HuH-7 (cell line): Measurements from ENCODE around the gene STAG1.
"Not testable (repeated sequence)": the region's sequence is repeated elsewhere in the genome, so short reads cannot be mapped to it uniquely, and the experiment has no call there.

ENCODE experiments used
- DNase-seq: peaks from one replicate; pipeline ENCODE4 v3.0.0; 2011; ENCODE audit warnings: low spot score

Gene STAG1

GRCh38 chr3:136645915-136646314, 106.3 kb downstream of the STAG1 start:
- DNase-seq: no peak

- DNase-seq: no peak
Measured at GRCh38 chr3:136644212-136644611, 108.0 kb downstream of the STAG1 start.

- DNase-seq: not testable (repeated sequence)
Measured at GRCh38 chr3:136643380-136643779, 108.8 kb downstream of the STAG1 start.

GRCh38 chr3:136642711-136643110, 109.5 kb downstream of the STAG1 start:
- DNase-seq: no peak

GRCh38 chr3:136639069-136639468, 113.1 kb downstream of the STAG1 start:
- no peak for DNase-seq

GRCh38 chr3:136637176-136637575, 115.0 kb downstream of the STAG1 start:
- no peak for DNase-seq

- no peak for DNase-seq
Measured at GRCh38 chr3:136634821-136635220, 117.4 kb downstream of the STAG1 start.

- peak; percentile 8 for DNase-seq
Measured at GRCh38 chr3:136632625-136633081, 119.5 kb downstream of the STAG1 start.

GRCh38 chr3:136631424-136631823, 120.8 kb downstream of the STAG1 start:
- DNase-seq: no peak

- no peak for DNase-seq
Measured at GRCh38 chr3:136630915-136631314, 121.3 kb downstream of the STAG1 start.

- DNase-seq: no peak
Measured at GRCh38 chr3:136626493-136626892, 125.7 kb downstream of the STAG1 start.

GRCh38 chr3:136624894-136625815, 127.0 kb downstream of the STAG1 start:
- DNase-seq: peak; percentile 49

- no peak for DNase-seq
Measured at GRCh38 chr3:136624371-136624770, 127.8 kb downstream of the STAG1 start.

- no peak for DNase-seq
Measured at GRCh38 chr3:136621628-136622027, 130.6 kb downstream of the STAG1 start.

GRCh38 chr3:136620436-136620835, 131.7 kb downstream of the STAG1 start:
- DNase-seq: no peak

GRCh38 chr3:136617969-136618525, 134.1 kb downstream of the STAG1 start:
- not testable (repeated sequence) for DNase-seq

GRCh38 chr3:136617198-136617597, 135.0 kb downstream of the STAG1 start:
- DNase-seq: peak; percentile 11

- no peak for DNase-seq
Measured at GRCh38 chr3:136612512-136612911, 139.7 kb downstream of the STAG1 start.

- no peak for DNase-seq
Measured at GRCh38 chr3:136606990-136607389, 145.2 kb downstream of the STAG1 start.

- DNase-seq: not testable (repeated sequence)
Measured at GRCh38 chr3:136606216-136606615, 146.0 kb downstream of the STAG1 start.

- no peak for DNase-seq
Measured at GRCh38 chr3:136604961-136605360, 147.2 kb downstream of the STAG1 start.

- no peak for DNase-seq
Measured at GRCh38 chr3:136602818-136603217, 149.4 kb downstream of the STAG1 start.
